ENCODE results near the gene SLC25A13.
A peak's percentile ranks its signal among the peaks of the same experiment; 100 is the strongest.

SLC25A13 gene

DNA sequence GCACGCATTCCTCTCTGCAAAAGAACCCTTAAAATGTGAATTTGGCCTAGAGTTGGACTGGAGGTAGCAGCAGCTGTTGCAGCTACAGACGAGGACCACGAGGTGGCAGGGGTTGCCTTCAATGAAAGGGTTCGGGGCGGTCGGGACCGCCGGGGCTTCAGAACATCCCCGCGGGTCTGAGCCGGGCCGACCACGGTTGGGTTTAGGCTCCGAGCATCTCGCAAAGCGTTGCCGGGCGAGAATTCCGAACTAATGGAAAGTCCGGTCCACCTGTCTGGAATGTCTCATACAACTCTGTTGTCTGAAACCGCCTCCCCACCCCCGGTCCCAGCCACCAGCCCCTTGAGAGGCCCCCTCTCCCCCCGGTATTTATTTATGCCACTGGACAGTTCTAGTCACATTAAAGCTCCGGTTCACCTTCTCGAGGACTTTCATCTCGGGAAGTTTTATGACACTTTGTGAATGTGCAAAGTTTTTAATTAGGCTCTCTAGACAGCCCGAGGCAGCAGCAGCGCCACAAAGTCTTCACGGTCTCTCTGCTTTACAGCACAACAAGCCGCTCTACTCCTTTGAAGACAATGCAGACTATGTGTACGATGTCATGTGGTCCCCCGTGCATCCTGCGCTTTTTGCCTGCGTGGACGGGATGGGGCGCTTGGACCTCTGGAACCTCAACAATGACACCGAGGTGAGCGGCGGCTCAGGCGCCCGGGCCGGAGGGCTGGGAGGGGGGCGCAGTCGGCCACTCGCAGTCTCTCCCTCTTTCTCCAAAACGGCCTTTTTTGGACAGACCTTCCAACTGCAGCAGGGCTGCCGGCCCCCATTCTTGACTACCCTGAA is 246.2 kb downstream of the SLC25A13 start:
- DNase-seq = peak; percentile 19

DNA sequence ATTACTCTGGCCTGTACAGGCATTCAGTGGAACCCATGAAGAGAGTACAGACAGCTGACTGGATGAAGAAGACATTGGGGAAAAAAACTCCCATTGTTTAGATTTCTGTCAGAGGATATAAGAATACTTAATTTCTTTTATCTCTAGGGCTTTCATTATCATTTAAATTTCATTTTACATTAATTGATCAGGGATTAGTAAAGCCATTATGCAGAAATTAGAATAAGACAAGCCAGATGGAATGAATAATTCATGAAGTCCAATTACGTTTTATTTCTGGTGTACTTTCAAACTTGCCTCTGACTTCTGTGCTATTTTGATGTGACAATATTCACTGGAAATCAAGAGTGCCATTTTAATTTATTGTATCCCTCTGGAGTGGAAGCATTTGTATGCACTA is 247.0 kb downstream of the SLC25A13 start:
- no peak for DNase-seq
